GM12878 (cell line): ENCODE results near the gene CACNA2D1. TPM values are rescaled to one million over a fixed set of nuclear protein-coding genes. Genes with fewer than 3 reads are reported as not detected.

Experiments
- BMI1 ChIP-seq: fragments of 450-650 bp; IDR thresholded peaks from 2 replicates; pipeline ENCODE4 v1.6.1; 2016; ENCODE audit warnings: mild to moderate bottlenecking, moderate library complexity, borderline replicate concordance
- DPF2 ChIP-seq: fragments of 450-650 bp; IDR thresholded peaks from 2 replicates; pipeline ENCODE4 v1.6.1; 2017; ENCODE audit warnings: mild to moderate bottlenecking
- USF1 ChIP-seq: IDR thresholded peaks from 2 replicates; pipeline ENCODE4 v1.6.1; 2011; ENCODE audit warnings: borderline replicate concordance, low read depth, mild to moderate bottlenecking, moderate library complexity, mixed read lengths, low read length; ENCODE audit not compliant: insufficient read depth; ENCODE audit errors: extremely low read length
- polyA plus RNA-seq, 11 experiments: library from polyadenylated mRNA; depleted of rRNA in 4 of 11; unstranded in 6 of 11; stranded (reverse) in 5 of 11; fragments of >200 nt; fragmentation: Nextera tagmentation in 4 of 11; fragmentation: Illumina TruSeq in 1 of 11; extraction: Ambion mirVana in 4 of 11; extraction: Trizol in 1 of 11; gene quantifications; 1 replicate in 1 of 11; 2 replicates in 10 of 11; pipeline versions ENCODE4 v1.2.1 to v1.2.3, GENCODE V29; 2011 to 2016; ENCODE audit warnings: inconsistent platforms in 2 of 11, missing spikeins in 2 of 11, low read depth in 1 of 11
- total RNA-seq, 4 experiments: library from RNA; depleted of rRNA in 3 of 4; stranded (reverse); fragments of >200 nt in 3 of 4; fragmentation: Illumina TruSeq in 1 of 4; extraction: Trizol in 1 of 4; gene quantifications; 2 replicates each; pipeline versions ENCODE4 v1.2.1 to v1.2.3, GENCODE V29; 2013 to 2021
- TF ChIP-seq, protein P1 (sequence below), 3 experiments: IDR thresholded peaks in 2 of 3; conservative IDR thresholded peaks in 1 of 3; 2 replicates each; pipeline ENCODE4 v1.5.1; 2011; ENCODE audit warnings: low read depth in 3 of 3, low read length in 3 of 3, mild to moderate bottlenecking in 3 of 3, control low read depth in 2 of 3, moderate library complexity in 2 of 3, inconsistent platforms in 1 of 3, mixed read lengths in 1 of 3; ENCODE audit not compliant: control insufficient read depth in 2 of 3, insufficient read depth in 1 of 3; ENCODE audit errors: extremely low read depth in 1 of 3
- TF ChIP-seq, protein P2 (sequence below): fragments of 450-650 bp; IDR thresholded peaks from 2 replicates; pipeline ENCODE4 v1.6.1; 2017; ENCODE audit warnings: mild to moderate bottlenecking, moderate library complexity
- TF ChIP-seq, protein P3 (sequence below): IDR thresholded peaks from 2 replicates; pipeline ENCODE4 v1.6.1; 2011; ENCODE audit warnings: mild to moderate bottlenecking, low read depth, low read length, moderate library complexity; ENCODE audit not compliant: insufficient replicate concordance

Gene CACNA2D1
- total and polyA plus RNA-seq, 10 of the 15 experiments (the other 5 are each of a cell fraction or from before 2014, with no cell fraction given) = 0.14 to 14.8 (median 0.97) TPM

- TF ChIP-seq, protein P1, sequence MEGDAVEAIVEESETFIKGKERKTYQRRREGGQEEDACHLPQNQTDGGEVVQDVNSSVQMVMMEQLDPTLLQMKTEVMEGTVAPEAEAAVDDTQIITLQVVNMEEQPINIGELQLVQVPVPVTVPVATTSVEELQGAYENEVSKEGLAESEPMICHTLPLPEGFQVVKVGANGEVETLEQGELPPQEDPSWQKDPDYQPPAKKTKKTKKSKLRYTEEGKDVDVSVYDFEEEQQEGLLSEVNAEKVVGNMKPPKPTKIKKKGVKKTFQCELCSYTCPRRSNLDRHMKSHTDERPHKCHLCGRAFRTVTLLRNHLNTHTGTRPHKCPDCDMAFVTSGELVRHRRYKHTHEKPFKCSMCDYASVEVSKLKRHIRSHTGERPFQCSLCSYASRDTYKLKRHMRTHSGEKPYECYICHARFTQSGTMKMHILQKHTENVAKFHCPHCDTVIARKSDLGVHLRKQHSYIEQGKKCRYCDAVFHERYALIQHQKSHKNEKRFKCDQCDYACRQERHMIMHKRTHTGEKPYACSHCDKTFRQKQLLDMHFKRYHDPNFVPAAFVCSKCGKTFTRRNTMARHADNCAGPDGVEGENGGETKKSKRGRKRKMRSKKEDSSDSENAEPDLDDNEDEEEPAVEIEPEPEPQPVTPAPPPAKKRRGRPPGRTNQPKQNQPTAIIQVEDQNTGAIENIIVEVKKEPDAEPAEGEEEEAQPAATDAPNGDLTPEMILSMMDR (IDR thresholded peaks at IDR 0.05 in 2 of 3, conservative IDR thresholded peaks at IDR 0.05 in 1 of 3; ENCODE audit: control insufficient read depth in 2 of 3, extremely low read depth in 1 of 3, insufficient read depth in 1 of 3, low read depth in 3 of 3, low read length in 3 of 3) = no peak
- TF ChIP-seq USF1 (no peak), BMI1 (no peak), DPF2 (no peak)
- TF ChIP-seq, protein P2, sequence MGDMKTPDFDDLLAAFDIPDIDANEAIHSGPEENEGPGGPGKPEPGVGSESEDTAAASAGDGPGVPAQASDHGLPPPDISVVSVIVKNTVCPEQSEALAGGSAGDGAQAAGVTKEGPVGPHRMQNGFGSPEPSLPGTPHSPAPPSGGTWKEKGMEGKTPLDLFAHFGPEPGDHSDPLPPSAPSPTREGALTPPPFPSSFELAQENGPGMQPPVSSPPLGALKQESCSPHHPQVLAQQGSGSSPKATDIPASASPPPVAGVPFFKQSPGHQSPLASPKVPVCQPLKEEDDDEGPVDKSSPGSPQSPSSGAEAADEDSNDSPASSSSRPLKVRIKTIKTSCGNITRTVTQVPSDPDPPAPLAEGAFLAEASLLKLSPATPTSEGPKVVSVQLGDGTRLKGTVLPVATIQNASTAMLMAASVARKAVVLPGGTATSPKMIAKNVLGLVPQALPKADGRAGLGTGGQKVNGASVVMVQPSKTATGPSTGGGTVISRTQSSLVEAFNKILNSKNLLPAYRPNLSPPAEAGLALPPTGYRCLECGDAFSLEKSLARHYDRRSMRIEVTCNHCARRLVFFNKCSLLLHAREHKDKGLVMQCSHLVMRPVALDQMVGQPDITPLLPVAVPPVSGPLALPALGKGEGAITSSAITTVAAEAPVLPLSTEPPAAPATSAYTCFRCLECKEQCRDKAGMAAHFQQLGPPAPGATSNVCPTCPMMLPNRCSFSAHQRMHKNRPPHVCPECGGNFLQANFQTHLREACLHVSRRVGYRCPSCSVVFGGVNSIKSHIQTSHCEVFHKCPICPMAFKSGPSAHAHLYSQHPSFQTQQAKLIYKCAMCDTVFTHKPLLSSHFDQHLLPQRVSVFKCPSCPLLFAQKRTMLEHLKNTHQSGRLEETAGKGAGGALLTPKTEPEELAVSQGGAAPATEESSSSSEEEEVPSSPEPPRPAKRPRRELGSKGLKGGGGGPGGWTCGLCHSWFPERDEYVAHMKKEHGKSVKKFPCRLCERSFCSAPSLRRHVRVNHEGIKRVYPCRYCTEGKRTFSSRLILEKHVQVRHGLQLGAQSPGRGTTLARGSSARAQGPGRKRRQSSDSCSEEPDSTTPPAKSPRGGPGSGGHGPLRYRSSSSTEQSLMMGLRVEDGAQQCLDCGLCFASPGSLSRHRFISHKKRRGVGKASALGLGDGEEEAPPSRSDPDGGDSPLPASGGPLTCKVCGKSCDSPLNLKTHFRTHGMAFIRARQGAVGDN = no peak
- TF ChIP-seq, protein P3, sequence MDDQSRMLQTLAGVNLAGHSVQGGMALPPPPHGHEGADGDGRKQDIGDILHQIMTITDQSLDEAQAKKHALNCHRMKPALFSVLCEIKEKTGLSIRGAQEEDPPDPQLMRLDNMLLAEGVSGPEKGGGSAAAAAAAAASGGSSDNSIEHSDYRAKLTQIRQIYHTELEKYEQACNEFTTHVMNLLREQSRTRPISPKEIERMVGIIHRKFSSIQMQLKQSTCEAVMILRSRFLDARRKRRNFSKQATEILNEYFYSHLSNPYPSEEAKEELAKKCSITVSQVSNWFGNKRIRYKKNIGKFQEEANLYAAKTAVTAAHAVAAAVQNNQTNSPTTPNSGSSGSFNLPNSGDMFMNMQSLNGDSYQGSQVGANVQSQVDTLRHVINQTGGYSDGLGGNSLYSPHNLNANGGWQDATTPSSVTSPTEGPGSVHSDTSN = no peak
- TF ChIP-seq, all 136 proteins: peak for 0
Measured at GRCh38 chr7:82319674-82320118, 123.9 kb downstream of the CACNA2D1 start (continued).
